COLO668 (cell line): ENCODE results near the gene PRKRIP1.
A peak's percentile ranks its signal among the peaks of the same experiment; 100 is the strongest.
"Not testable (repeated sequence)": the region's sequence is repeated elsewhere in the genome, so short reads cannot be mapped to it uniquely, and the experiment has no call there.

Experiments
- DNase-seq: peaks from one replicate; lab custom pipeline; 2025; ENCODE audit not compliant: unreplicated experiment; lab: John Stamatoyannopoulos, UW

PRKRIP1 gene

DNA sequence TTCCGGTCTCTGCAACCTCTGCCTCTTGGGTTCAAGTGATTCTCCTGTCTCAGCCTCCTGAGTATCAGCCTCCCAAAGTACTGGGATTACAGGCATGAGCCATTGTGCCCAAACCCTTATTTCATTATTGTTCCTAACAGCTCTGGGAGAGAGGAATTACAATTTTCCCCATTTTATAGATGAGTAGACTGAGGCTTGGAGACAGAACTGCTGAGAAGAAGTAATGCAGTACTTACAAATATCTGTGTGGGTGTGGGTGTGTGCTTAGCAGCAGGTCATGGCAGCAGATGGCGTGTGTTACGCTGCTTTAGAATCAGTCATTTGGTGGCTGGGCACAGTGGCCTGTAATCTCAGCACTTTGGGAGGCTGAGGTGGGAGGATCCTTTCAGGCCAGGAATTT lies 7.4 kb downstream of the PRKRIP1 start:
- DNase-seq, result no peak

DNA sequence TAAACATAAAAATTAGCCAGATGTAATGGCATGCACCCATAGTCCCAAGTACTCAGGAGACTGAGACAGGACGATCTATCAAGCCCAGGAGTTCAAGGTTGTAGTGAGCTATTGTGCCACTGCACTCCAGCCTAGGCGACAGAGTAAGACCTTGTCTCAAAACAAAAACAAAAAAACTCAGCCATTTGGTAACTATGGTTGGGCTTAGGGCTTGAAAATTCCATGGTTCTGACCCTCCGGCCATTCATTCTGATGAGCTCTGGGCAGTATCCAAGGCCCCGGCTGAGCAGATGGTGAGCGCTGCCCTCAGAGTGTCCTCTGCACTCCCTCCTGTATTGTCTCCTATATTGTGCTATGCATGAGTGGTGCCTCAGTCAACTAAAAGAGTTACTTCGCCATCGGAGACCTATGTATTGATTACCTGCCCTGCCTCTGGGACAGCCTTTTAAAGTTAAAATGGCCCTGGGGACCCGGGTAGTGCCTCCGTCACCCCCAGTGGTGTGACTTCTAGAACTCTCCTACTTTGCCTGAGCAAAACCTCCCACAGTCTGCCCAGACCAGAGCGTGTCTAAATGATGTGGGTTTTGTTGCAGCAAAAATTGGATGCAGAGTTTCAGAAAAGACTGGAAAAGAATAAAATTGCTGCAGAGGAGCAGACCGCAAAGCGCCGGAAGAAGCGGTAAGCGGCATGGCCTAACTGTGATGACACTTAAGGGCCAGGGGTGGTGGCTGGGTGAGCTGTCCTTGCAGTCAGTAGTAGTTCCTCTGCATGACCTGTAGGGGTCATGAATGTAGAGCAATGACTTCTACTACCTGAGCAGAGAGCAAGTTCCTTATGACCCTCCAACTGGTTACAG lies 8.1 kb downstream of the PRKRIP1 start:
- DNase-seq, result peak; percentile 27

DNA sequence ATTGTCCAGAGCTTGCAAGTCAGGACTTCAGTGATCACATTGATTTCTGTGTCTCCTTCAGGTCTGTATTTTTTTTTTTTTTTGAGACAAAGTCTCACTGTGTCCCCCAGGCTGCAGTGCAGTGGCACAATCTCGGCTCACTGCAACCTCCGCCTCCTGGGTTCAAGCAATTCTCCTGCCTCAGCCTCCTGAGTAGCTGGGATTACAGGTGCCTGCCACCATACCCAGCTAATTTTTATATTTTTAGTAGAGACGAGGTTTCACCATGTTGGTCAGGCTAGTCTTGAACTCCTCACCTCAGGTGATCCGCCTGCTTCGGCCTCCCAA lies 8.7 kb downstream of the PRKRIP1 start:
- not testable (repeated sequence) for DNase-seq

DNA sequence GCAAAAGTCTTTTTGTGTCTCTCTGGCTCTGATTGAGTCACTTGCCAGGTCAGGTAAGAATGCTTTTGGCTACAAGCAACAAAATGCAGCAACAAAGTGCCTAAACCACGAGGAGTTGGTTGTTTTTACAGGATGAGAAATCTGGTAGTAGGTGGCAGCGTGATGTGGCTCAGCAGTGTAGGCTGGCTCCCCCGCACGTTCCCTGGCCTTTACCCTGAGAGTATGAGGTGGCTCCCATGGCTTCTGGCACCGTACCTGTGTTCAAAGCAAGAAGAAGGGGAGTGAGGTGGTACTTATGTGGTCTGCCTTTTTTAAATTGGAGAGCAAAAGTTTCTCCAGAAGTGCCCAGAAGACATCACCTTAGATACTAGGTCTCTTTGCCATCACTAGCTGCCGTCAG lies 11.7 kb downstream of the PRKRIP1 start:
- no peak for DNase-seq

DNA sequence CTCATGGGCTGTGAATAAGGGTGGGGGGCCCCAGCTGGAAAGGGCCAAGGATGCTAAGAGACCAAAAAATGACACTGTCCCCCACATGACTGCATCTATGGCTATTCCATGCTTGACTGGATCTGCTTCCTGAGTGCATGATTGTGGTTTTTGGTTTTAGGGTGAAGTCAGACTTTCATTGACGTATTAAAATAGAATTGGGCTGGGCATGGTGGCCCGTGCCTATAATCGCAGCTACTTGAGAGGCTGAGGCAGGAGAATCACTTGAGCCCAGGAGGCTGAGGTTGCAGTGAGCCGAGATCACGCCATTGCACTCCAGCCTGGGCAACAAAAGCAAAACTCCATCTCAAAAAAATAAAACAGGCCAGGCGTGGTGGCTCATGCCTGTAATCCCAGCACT lies 12.4 kb downstream of the PRKRIP1 start:
- DNase-seq, result not testable (repeated sequence)

GRCh38 chr7:102409340-102409739 lies 13.2 kb downstream of the PRKRIP1 start:
- no peak for DNase-seq

DNA sequence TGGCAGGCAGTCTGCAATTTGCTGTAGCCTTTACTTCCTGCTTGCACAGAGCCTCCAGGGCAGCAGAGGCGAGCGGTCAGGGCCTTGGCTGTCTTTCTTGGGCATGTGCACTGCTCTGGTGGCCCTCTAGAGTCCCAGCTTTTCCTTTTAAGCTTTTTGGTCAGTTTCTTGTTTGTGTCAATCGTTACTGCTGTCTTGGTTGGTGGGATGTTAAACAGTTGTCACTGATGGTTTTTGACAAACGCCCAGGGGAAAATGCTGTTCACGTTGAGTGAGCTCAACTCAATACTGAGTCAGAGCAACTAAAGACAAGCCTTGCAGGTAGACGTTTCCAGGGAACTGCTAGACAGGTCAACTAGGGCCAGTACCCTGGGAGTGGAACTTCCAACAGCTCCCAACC lies 14.0 kb downstream of the PRKRIP1 start:
- no peak for DNase-seq

- DNase-seq, result no peak
Measured at GRCh38 chr7:102410918-102411317, 14.8 kb downstream of the PRKRIP1 start.

GRCh38 chr7:102412548-102412947 lies 16.4 kb downstream of the PRKRIP1 start:
- peak; percentile 10 for DNase-seq

- DNase-seq, result no peak
Measured at GRCh38 chr7:102413091-102413490, 16.9 kb downstream of the PRKRIP1 start.

GRCh38 chr7:102413611-102414010 lies 17.4 kb downstream of the PRKRIP1 start:
- no peak for DNase-seq

- DNase-seq, result no peak
Measured at GRCh38 chr7:102415685-102416225, 19.6 kb downstream of the PRKRIP1 start.

GRCh38 chr7:102416406-102416805 lies 20.2 kb downstream of the PRKRIP1 start:
- DNase-seq, result no peak

DNA sequence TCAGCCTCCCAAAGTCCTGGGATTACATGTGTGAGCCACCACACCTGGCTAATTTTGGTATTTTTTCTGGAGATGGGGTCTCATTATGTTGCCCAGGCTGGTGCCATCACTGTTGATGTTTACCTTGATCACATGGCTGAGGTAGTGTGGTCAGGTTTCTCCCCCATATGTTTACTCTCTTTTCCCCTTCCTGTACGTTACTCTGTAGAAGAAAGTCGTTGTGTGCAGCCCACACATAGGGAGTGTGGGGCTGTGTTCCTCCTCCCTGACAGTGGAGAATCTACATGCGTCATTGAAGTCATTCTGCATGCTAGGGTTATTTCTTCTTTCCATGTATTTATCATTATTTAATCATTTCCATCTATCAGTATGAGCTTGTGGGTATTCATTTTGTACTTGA lies 20.9 kb downstream of the PRKRIP1 start:
- no peak for DNase-seq

DNA sequence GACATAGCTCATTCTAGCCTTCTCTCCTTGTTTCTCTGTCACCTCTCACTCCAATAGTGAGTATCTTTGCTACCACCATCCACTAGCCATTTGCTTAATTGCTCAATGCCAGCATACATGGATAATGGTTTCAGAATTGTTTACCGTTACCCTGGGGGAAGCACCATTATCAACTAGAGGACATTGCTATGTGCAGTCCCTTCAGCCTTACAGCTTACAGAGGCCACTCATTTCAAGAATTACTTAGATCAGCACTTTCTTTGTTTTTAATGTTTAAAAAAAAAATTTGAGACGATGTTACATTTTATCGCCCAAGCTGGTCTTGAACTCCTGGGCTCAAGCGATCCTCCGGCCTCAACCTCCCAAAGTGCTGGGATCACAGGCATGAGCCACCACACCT lies 22.4 kb downstream of the PRKRIP1 start:
- no peak for DNase-seq

- DNase-seq, result no peak
Measured at GRCh38 chr7:102421706-102422240, 25.6 kb downstream of the PRKRIP1 start.

GRCh38 chr7:102424129-102424551 lies 28.0 kb downstream of the PRKRIP1 start:
- DNase-seq, result no peak

DNA sequence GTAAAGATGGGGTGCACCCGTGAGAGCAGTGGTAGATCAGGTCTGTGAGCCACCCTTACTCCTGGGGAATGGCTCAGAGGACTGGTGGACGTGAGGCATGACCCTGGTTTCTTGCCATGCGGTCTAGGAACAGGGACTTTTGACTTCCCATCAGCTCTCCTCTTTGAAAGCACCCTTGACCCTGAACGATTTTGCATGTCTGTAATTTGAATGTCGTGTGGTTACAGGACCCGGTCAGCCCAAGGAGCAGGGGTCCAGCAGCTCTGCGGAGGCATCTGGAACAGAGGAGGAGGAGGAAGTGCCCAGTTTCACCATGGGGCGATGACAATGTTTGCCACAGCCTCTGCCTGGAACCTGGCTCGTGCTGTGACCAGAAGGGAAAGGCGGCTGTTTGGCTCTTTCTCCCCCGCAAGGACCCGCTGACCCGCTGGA lies 28.6 kb downstream of the PRKRIP1 start:
- no peak for DNase-seq

DNA sequence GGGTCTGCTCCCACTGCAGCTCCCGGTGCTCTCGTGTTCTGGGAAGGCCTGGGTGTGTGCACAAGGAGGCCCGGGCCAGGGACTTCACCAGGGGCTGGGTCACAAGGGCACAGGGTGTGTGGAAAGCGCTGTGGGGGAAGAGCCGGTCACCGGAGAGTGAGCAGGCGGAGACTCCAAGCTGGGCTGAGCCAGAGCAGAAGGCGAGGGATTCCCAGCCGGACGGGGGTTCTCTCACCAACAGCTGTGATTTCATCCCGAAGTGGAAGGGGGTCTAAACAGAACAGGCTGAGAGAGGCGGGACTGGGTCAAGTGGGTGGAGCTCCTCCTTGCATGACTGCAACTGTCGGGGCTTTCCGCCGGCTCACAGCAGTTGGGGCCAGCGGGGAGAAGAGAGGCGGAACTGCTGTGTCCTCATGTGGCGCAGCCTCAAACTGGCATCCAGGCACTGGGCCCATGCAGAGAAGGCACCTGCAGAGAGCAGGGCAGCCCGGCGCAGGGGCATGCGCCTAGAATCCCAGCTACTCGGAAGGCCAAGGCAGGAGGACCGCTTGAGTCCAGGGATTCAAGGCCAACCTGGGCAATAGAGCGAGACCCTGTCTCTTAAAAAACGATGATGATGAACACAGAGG lies 29.6 kb downstream of the PRKRIP1 start:
- DNase-seq, result no peak

GRCh38 chr7:102426268-102427018 lies 30.3 kb downstream of the PRKRIP1 start:
- DNase-seq, result no peak

DNA sequence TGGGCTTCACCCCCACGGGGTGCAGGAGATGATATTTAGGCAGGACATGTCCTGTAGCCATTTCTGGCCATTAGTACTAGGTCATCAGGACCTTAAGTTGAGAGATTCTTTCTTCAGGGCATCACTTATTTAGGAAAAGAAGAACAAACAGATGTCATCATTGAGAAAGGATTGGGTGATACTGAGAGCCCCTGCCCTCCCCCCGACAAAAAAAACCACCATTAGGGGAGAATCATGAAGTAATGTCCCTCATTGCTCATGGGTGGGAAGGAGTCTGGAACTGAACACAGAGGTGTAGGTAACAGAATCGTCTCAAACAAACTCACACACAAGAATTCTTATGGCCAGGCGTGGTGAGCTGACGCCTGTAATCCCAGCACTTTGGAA lies 30.8 kb downstream of the PRKRIP1 start:
- no peak for DNase-seq
